PC-9 (cell line): ENCODE results near the gene IRAK1.

Source experiments
- CTCF ChIP-seq: fragments of 200-600 bp; sonication (generic); conservative IDR thresholded peaks from 2 replicates; pipeline ENCODE4 v1.6.1; 2017; ENCODE audit warnings: mixed run types, antibody characterized with exemption, mild to moderate bottlenecking, moderate library complexity
- EZH2 ChIP-seq: fragments of 200-600 bp; sonication (generic); IDR thresholded peaks from 2 replicates; pipeline ENCODE4 v1.8.0; 2017; ENCODE audit warnings: antibody characterized with exemption, low read depth

GRCh38 chrX:153999359-154000037 is 20.2 kb downstream of the IRAK1 start:
- no peak for TF ChIP-seq CTCF
- no peak for TF ChIP-seq EZH2
